Breast epithelium (tissue), 3 donors: ENCODE measurements around the gene PYROXD2.

ENCODE experiments used
- CTCF ChIP-seq, 3 donors: fragments of 450-650 bp; IDR thresholded peaks; one replicate each; pipeline ENCODE4 v1.5.1; 2016 to 2017; ENCODE audit warnings: antibody characterized with exemption in 3 of 3, mild to moderate bottlenecking in 3 of 3, moderate library complexity in 3 of 3
- POLR2A ChIP-seq: fragments of 450-650 bp; IDR thresholded peaks from one replicate; pipeline ENCODE4 v1.6.1; 2016; ENCODE audit warnings: antibody characterized with exemption, mild to moderate bottlenecking, moderate library complexity

GRCh38 chr10:98407017-98407743 lies 7.8 kb downstream of the PYROXD2 start:
- TF ChIP-seq CTCF (IDR thresholded peaks at IDR 0.05), result no peak
- TF ChIP-seq POLR2A, result no peak
